ENCODE results near the gene GALT. TPM values are rescaled to one million over a fixed set of nuclear protein-coding genes. Genes with fewer than 3 reads are reported as not detected.

Gene GALT
- total and polyA plus RNA-seq, 2 of the 4 experiments (the other 2 are of a cell fraction) = 15.8 to 34.6 TPM

DNA sequence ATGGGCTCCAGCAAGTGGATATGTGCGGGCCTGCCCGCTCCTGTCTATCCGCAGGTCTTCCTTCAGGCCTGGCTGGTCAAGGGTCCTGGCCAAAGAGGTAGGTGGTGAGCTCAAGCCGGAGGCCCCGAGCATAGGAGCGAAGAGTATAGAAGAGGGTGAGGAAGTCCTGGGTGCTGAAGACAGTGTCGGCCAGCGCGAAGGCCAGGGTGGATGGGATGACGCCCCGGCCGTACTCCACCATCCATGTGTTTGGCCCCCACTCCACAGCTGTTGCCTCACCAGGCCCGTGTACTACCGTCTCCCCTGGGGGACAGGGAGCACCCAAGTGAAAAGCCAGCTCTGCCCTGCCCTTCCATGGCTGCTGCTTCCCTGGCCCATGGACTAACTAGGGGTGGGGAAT lies 10.9 kb upstream of the GALT start:
- Histone ChIP-seq H4K91ac (ENCODE audit: insufficient read depth, low read depth, low read length) (no peak overlapping the region), H2BK5ac (ENCODE audit: low read depth, low read length, poor library complexity, severe bottlenecking) (no peak overlapping the region), H2AFZ (replicated peaks; ENCODE audit: low read length, poor library complexity) (no peak overlapping the region), H3K36me3 (ENCODE audit: control insufficient read depth, insufficient read depth, low read length) (peaks cover 6% of the 10 kb centered on the region), H2AK5ac (ENCODE audit: low read depth, low read length) (no peak overlapping the region), H3K18ac (ENCODE audit: low read depth, low read length) (no peak overlapping the region), H3K9me3 (ENCODE audit: control insufficient read depth, insufficient read depth, low read length) (no peaks in the 10 kb centered on the region), H3K79me1 (ENCODE audit: low read depth in 1 of 2, low read length in 2 of 2) (peaks cover 13 to 36% of the 10 kb centered on the region in 2 experiments), H3K4me3 (ENCODE audit: insufficient read depth, low read depth, low read length) (no peak overlapping the region), H3K56ac (ENCODE audit: extremely low read depth, insufficient read depth, low read length) (no peak overlapping the region), H2BK120ac (ENCODE audit: low read depth, low read length) (no peak overlapping the region), H3K9ac (ENCODE audit: low read depth, low read length) (no peak overlapping the region), H3K4me1 (ENCODE audit: control insufficient read depth, insufficient read depth, low read length) (peaks cover 4% of the 10 kb centered on the region), H3K27ac (ENCODE audit: insufficient read depth, low read length) (no peak overlapping the region), H3K9me1 (ENCODE audit: insufficient read depth, low read length) (peaks cover 13% of the 10 kb centered on the region; the same call in 1 of the 2 replicates), H3K14ac (replicated peaks; ENCODE audit: low read depth, low read length) (no peak overlapping the region), H4K5ac (ENCODE audit: low read depth, low read length) (no peak overlapping the region), H4K20me1 (ENCODE audit: insufficient read depth, low read length) (peaks cover 9% of the 10 kb centered on the region; the same call in 1 of the 2 replicates), H3K4ac (ENCODE audit: low read depth, low read length) (no peak overlapping the region), H4K8ac (ENCODE audit: low read depth in 2 of 2, low read length in 2 of 2) (no peak overlapping the region), H3K27me3 (ENCODE audit: control insufficient read depth, insufficient read depth, low read length) (peaks cover 7% of the 10 kb centered on the region), H3K4me2 (ENCODE audit: low read depth, low read length) (no peak overlapping the region), H2AK9ac (replicated peaks; ENCODE audit: low read depth, low read length, poor library complexity) (no peak overlapping the region), H2BK15ac (ENCODE audit: low read depth, low read length) (no peak overlapping the region), H3K23ac (ENCODE audit: low read depth, low read length) (no peak overlapping the region), H2BK20ac (ENCODE audit: low read depth, low read length) (no peak overlapping the region)
- POLR2A ChIA-PET (ENCODE audit: unreplicated experiment) = no interaction called here
- no peak for TF ChIP-seq CEBPB (IDR thresholded peaks at IDR 0.05; ENCODE audit: low read depth, low read length)
- no peak for TF ChIP-seq SMC3 (IDR thresholded peaks at IDR 0.05; ENCODE audit: low read depth, low read length)
- no peak for TF ChIP-seq RCOR1 (IDR thresholded peaks at IDR 0.05; ENCODE audit: insufficient replicate concordance, low read length)
- no peak for TF ChIP-seq NFE2L2 (IDR thresholded peaks at IDR 0.05; ENCODE audit: low read depth, low read length)
- TF ChIP-seq, protein P1, sequence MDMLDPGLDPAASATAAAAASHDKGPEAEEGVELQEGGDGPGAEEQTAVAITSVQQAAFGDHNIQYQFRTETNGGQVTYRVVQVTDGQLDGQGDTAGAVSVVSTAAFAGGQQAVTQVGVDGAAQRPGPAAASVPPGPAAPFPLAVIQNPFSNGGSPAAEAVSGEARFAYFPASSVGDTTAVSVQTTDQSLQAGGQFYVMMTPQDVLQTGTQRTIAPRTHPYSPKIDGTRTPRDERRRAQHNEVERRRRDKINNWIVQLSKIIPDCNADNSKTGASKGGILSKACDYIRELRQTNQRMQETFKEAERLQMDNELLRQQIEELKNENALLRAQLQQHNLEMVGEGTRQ (IDR thresholded peaks at IDR 0.05; ENCODE audit: low read depth, low read length) = no peak
- no peak for TF ChIP-seq RFX5 (IDR thresholded peaks at IDR 0.05; ENCODE audit: low read depth, low read length)
- no peak for TF ChIP-seq MAFK (IDR thresholded peaks at IDR 0.05; ENCODE audit: low read depth, low read length)
- no peak for TF ChIP-seq POLR2A (IDR thresholded peaks at IDR 0.05; ENCODE audit: low read depth, low read length)
- no peak for TF ChIP-seq BHLHE40 (IDR thresholded peaks at IDR 0.05; ENCODE audit: low read depth, low read length)
- no peak for TF ChIP-seq FOS (IDR thresholded peaks at IDR 0.05; ENCODE audit: low read depth, low read length)
- TF ChIP-seq CHD1 (IDR thresholded peaks at IDR 0.05; ENCODE audit: low read depth, low read length) = no peak
- no peak for TF ChIP-seq MAZ (IDR thresholded peaks at IDR 0.05; ENCODE audit: borderline replicate concordance, low read depth, low read length)
- TF ChIP-seq RAD21 (IDR thresholded peaks at IDR 0.05; ENCODE audit: low read length) = no peak
- TF ChIP-seq, protein P2, sequence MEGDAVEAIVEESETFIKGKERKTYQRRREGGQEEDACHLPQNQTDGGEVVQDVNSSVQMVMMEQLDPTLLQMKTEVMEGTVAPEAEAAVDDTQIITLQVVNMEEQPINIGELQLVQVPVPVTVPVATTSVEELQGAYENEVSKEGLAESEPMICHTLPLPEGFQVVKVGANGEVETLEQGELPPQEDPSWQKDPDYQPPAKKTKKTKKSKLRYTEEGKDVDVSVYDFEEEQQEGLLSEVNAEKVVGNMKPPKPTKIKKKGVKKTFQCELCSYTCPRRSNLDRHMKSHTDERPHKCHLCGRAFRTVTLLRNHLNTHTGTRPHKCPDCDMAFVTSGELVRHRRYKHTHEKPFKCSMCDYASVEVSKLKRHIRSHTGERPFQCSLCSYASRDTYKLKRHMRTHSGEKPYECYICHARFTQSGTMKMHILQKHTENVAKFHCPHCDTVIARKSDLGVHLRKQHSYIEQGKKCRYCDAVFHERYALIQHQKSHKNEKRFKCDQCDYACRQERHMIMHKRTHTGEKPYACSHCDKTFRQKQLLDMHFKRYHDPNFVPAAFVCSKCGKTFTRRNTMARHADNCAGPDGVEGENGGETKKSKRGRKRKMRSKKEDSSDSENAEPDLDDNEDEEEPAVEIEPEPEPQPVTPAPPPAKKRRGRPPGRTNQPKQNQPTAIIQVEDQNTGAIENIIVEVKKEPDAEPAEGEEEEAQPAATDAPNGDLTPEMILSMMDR (conservative IDR thresholded peaks at IDR 0.05; ENCODE audit: low read depth, low read length) = no peak
- in situ Hi-C loops (cut with MboI; ENCODE audit: low sequenced_read_pairs) = no loop called here
- 92% methylated on average over 3 of the region's 14 CpGs; no CpG with 5 or more reads in 1 of the 2 experiments for WGBS, 2 experiments (ENCODE audit: extremely low coverage in 2 of 2, insufficient read length in 1 of 2)
- dilution Hi-C loops (cut with HindIII; ENCODE audit: low sequenced_read_pairs, unreplicated experiment) = no loop called here
- no TSS peak for BruUV-seq (replicated peaks)
- ATAC-seq (ENCODE audit: low read depth) (no peak), DNase-seq (no peak)
- intact Hi-C loops (cut with micrococcal nuclease) = no loop called here
- CTCF ChIA-PET = no interaction called here
